A673 (cell line): ENCODE results near the gene IZUMO2. TPM values are rescaled to one million over a fixed set of nuclear protein-coding genes. Genes with fewer than 3 reads are reported as not detected.

ENCODE experiments used
- BruUV-seq: library from RNA; stranded (reverse); fragments of 400-500 nt; replicated peaks from 2 replicates; lab custom pipeline; 2021; lab: Mats Ljungman, UMichigan
- CTCF ChIA-PET: fragments of 300-600 bp; sonication (Branson Sonifier 250); formaldehyde crosslinking; loops from one replicate; lab custom pipeline; 2022; ENCODE audit warnings: antibody characterized with exemption; lab: Charles Lee
- POLR2A ChIA-PET: fragments of 300-600 bp; sonication (Branson Sonifier 250); formaldehyde crosslinking; loops from one replicate; lab custom pipeline; 2022; ENCODE audit warnings: antibody characterized with exemption; ENCODE audit not compliant: low non-redundant PET; lab: Charles Lee
- DNase-seq: peaks from one replicate; pipeline ENCODE4 v3.0.0-alpha.2; 2015; ENCODE audit warnings: low spot score
- H3K27ac ChIP-seq: fragments of 200-600 bp; sonication (generic); 2 replicates; pipeline ENCODE4 v1.5.1; 2016; ENCODE audit warnings: mixed run types, low read depth, mild to moderate bottlenecking, mixed read lengths, antibody characterized with exemption, low read length; ENCODE audit not compliant: poor library complexity, severe bottlenecking
- H3K27me3 ChIP-seq: fragments of 200-600 bp; sonication (generic); replicated peaks from 2 replicates; pipeline ENCODE4 v1.6.1; 2017; ENCODE audit warnings: mixed run types, low read depth, mild to moderate bottlenecking, mixed read lengths, antibody characterized with exemption, low read length; ENCODE audit not compliant: insufficient read depth, poor library complexity
- H3K36me3 ChIP-seq: fragments of 200-600 bp; sonication (generic); 2 replicates; pipeline ENCODE4 v1.6.1; 2016; ENCODE audit warnings: mixed run types, mild to moderate bottlenecking, mixed read lengths, antibody characterized with exemption, low read length; ENCODE audit not compliant: insufficient read depth, poor library complexity, severe bottlenecking
- H3K4me1 ChIP-seq: fragments of 200-600 bp; sonication (generic); 2 replicates; pipeline ENCODE4 v1.6.1; 2017; ENCODE audit warnings: mixed run types, mild to moderate bottlenecking, mixed read lengths, antibody characterized with exemption, low read length; ENCODE audit not compliant: insufficient read depth, poor library complexity, severe bottlenecking
- H3K4me3 ChIP-seq: fragments of 200-600 bp; sonication (generic); 2 replicates; pipeline ENCODE4 v1.5.1; 2016; ENCODE audit warnings: low read depth, mixed run types, mild to moderate bottlenecking, mixed read lengths, low read length; ENCODE audit not compliant: poor library complexity, severe bottlenecking
- H3K9me3 ChIP-seq: fragments of 200-600 bp; sonication (generic); 2 replicates; pipeline ENCODE4 v1.6.1; 2016; ENCODE audit warnings: mixed run types, low read depth, mild to moderate bottlenecking, mixed read lengths, antibody characterized with exemption, low read length; ENCODE audit not compliant: poor library complexity, severe bottlenecking
- EZH2 ChIP-seq: fragments of 200-600 bp; sonication (generic); IDR thresholded peaks from 2 replicates; pipeline ENCODE4 v1.6.1; 2017; ENCODE audit warnings: borderline replicate concordance, low read depth, mild to moderate bottlenecking, mixed read lengths, antibody characterized with exemption, low read length; ENCODE audit not compliant: poor library complexity, severe bottlenecking
- intact Hi-C: fragments of 100-400 bp; cut with micrococcal nuclease; formaldehyde crosslinking; loops from one replicate; pipeline ENCODE4 v1.10.0; 2022; ENCODE audit not compliant: unreplicated experiment
- total RNA-seq: library from RNA; stranded (reverse); gene quantifications from 2 replicates; pipeline ENCODE4 v1.2.3, GENCODE V29; 2021
- TF ChIP-seq, protein P1 (sequence below): fragments of 300-800, 200-600 bp; sonication (generic); conservative IDR thresholded peaks from 2 replicates; pipeline ENCODE4 v1.5.1; 2017; ENCODE audit warnings: low read depth, mild to moderate bottlenecking, antibody characterized with exemption, low read length, moderate library complexity, mixed read lengths

IZUMO2 gene
- total RNA-seq, 1 experiment from 2014 or later: not detected

DNA sequence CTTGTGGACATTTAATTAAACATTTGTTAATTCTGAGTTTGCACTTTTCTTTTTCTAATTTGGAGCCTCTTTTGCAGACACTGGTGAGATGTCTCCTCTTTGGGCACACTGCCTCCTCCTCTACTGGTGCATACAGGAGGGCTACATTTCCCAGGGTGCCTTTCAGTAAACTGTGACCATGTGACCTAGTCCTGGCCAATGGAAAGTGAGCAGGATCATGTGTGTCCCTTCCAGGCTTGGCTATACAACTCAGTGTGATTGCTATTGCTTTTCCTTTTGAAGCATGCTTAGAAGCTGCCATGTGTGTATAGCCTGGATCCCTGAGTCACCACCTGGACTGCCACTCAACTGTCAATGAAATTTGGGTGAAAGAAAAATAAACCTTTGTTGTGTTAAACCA lies 4.5 kb downstream of the IZUMO2 start:
- POLR2A ChIA-PET: no interaction called here
- no TSS peak for BruUV-seq
- CTCF ChIA-PET: no interaction called here
- H3K36me3 ChIP-seq: no peaks in the 10 kb centered on the region
- TF ChIP-seq EZH2: no peak
- TF ChIP-seq, protein P1, sequence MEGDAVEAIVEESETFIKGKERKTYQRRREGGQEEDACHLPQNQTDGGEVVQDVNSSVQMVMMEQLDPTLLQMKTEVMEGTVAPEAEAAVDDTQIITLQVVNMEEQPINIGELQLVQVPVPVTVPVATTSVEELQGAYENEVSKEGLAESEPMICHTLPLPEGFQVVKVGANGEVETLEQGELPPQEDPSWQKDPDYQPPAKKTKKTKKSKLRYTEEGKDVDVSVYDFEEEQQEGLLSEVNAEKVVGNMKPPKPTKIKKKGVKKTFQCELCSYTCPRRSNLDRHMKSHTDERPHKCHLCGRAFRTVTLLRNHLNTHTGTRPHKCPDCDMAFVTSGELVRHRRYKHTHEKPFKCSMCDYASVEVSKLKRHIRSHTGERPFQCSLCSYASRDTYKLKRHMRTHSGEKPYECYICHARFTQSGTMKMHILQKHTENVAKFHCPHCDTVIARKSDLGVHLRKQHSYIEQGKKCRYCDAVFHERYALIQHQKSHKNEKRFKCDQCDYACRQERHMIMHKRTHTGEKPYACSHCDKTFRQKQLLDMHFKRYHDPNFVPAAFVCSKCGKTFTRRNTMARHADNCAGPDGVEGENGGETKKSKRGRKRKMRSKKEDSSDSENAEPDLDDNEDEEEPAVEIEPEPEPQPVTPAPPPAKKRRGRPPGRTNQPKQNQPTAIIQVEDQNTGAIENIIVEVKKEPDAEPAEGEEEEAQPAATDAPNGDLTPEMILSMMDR: no peak
- H3K27me3 ChIP-seq: no peaks in the 10 kb centered on the region
- no peak for DNase-seq
- intact Hi-C loops: no loop called here
- no peak overlapping the region for H3K4me3 ChIP-seq
- no peaks in the 10 kb centered on the region for H3K9me3 ChIP-seq
- no peaks in the 10 kb centered on the region for H3K4me1 ChIP-seq
- no peak overlapping the region for H3K27ac ChIP-seq

DNA sequence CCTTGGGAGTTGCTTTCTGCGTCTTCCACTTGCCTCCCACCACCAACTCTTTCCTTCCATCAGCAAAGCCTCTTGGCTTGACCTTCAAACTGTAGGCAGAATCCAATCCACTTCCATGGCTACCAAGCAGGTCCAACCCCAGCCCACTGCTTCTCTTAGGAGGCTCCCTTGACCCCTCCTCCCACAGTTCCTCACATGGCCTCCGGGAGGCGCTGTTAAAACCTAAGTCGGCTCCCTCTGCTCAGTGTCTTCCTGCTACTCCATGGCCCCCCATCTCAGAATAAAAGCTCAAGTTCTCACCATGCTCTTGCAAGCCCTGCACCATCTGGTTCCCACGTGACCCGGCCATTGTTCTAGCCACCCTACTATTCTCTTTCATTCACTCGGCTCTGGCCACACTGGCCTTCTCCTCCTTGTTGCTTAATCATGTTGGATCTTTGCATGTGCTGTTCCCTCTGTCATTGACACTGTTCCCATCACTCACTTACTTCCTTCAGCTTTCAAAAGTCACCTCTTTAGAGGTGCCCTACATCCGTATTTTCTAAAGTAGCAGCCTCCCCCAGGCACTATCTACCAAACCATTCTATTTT lies 7.5 kb downstream of the IZUMO2 start:
- no TSS peak for BruUV-seq
- no peak overlapping the region for H3K4me3 ChIP-seq
- H3K4me1 ChIP-seq: no peaks in the 10 kb centered on the region
- intact Hi-C loops: no loop called here
- ChIA-PET CTCF (no interaction called here), POLR2A (no interaction called here)
- H3K9me3 ChIP-seq: no peaks in the 10 kb centered on the region
- no peak overlapping the region for H3K27ac ChIP-seq
- no peaks in the 10 kb centered on the region for H3K27me3 ChIP-seq
- no peak for DNase-seq
- TF ChIP-seq, protein P1: peak; percentile 50
- no peak for TF ChIP-seq EZH2
- H3K36me3 ChIP-seq: no peaks in the 10 kb centered on the region

DNA sequence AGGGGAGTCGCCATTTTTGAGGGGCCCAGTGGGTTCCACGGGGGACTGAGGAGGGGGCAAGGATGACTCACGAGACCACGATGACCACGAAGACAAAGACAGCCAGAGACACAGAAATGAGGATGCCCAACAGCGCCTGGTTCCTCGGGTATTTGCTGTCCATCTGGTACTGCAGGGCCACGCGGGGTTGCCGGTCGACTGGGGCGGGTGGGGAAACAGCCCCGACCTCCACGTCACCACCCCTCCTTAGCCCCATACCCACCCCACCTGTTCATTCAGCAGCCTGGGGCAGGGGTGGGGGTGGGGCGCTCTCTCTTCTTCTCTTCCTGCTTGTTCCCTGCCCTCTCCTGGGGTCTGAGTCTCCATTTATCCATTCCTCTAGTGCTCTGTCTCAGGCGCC lies 8.6 kb downstream of the IZUMO2 start:
- Histone ChIP-seq H3K9me3 (no peaks in the 10 kb centered on the region), H3K36me3 (no peaks in the 10 kb centered on the region), H3K4me3 (no peak overlapping the region), H3K27me3 (no peaks in the 10 kb centered on the region), H3K27ac (no peak overlapping the region), H3K4me1 (no peaks in the 10 kb centered on the region)
- intact Hi-C loops: no loop called here
- BruUV-seq: no TSS peak
- POLR2A ChIA-PET: no interaction called here
- TF ChIP-seq, protein P1: no peak
- no peak for TF ChIP-seq EZH2
- DNase-seq: no peak
- CTCF ChIA-PET: no interaction called here
